GM12878 (cell line): ENCODE results near the gene TARBP1. TPM values are rescaled to one million over a fixed set of nuclear protein-coding genes. Genes with fewer than 3 reads are reported as not detected.

Experiments used
- BCL11A ChIP-seq: IDR thresholded peaks from 2 replicates; pipeline ENCODE4 v1.6.1; 2011; ENCODE audit warnings: low read depth, low read length
- CREB1 ChIP-seq: IDR thresholded peaks from 2 replicates; pipeline ENCODE4 v1.6.1; 2012; ENCODE audit warnings: low read depth, mild to moderate bottlenecking, inconsistent platforms
- CREM ChIP-seq: IDR thresholded peaks from 2 replicates; pipeline ENCODE4 v1.6.1; 2014; ENCODE audit warnings: antibody characterized with exemption, low read depth
- DPF2 ChIP-seq: fragments of 450-650 bp; IDR thresholded peaks from 2 replicates; pipeline ENCODE4 v1.6.1; 2017; ENCODE audit warnings: mild to moderate bottlenecking
- ETV6 ChIP-seq, 2 experiments: fragments of 450-650 bp in 1 of 2; IDR thresholded peaks in 1 of 2; conservative IDR thresholded peaks in 1 of 2; 2 replicates each; pipeline ENCODE4 v1.6.1; 2014; ENCODE audit warnings: antibody characterized with exemption in 1 of 2, borderline replicate concordance in 1 of 2, low read depth in 1 of 2, mild to moderate bottlenecking in 1 of 2, moderate library complexity in 1 of 2
- FOXK2 ChIP-seq: fragments of 450-650 bp; IDR thresholded peaks from 2 replicates; pipeline ENCODE4 v1.6.1; 2017; ENCODE audit warnings: mild to moderate bottlenecking, moderate library complexity
- FOXM1 ChIP-seq: IDR thresholded peaks from 2 replicates; pipeline ENCODE4 v1.6.1; 2012; ENCODE audit warnings: low read depth, mild to moderate bottlenecking, inconsistent platforms, low read length, moderate library complexity
- HDGF ChIP-seq: fragments of 450-650 bp; IDR thresholded peaks from 2 replicates; pipeline ENCODE4 v1.6.1; 2016; ENCODE audit warnings: antibody characterized with exemption
- IKZF2 ChIP-seq, 2 experiments: fragments of 450-650 bp; IDR thresholded peaks; 2 replicates each; pipeline ENCODE4 v1.6.1; 2017; ENCODE audit warnings: mild to moderate bottlenecking in 2 of 2, moderate library complexity in 2 of 2
- JUNB ChIP-seq: IDR thresholded peaks from 2 replicates; pipeline ENCODE4 v1.6.1; 2016; ENCODE audit warnings: antibody characterized with exemption, mild to moderate bottlenecking
- MEF2B ChIP-seq: fragments of 450-650 bp; IDR thresholded peaks from 2 replicates; pipeline ENCODE4 v1.6.1; 2018; ENCODE audit warnings: mild to moderate bottlenecking, moderate library complexity; ENCODE audit not compliant: partially characterized antibody, poor library complexity, severe bottlenecking
- MTA3 ChIP-seq: IDR thresholded peaks from 2 replicates; pipeline ENCODE4 v1.6.1; 2012; ENCODE audit warnings: low read length, inconsistent platforms, borderline replicate concordance
- NFIC ChIP-seq: IDR thresholded peaks from 2 replicates; pipeline ENCODE4 v1.6.1; 2012; ENCODE audit warnings: low read depth, mild to moderate bottlenecking, inconsistent platforms, low read length, moderate library complexity
- NR2C1 ChIP-seq: fragments of 450-650 bp; IDR thresholded peaks from 2 replicates; pipeline ENCODE4 v1.6.1; 2017; ENCODE audit warnings: antibody characterized with exemption, mild to moderate bottlenecking, moderate library complexity
- PAX5 ChIP-seq: IDR thresholded peaks from 2 replicates; pipeline ENCODE4 v1.6.1; 2011; ENCODE audit warnings: low read depth, low read length, borderline replicate concordance
- POLR2AphosphoS2 ChIP-seq: IDR thresholded peaks from 2 replicates; pipeline ENCODE4 v1.6.1; 2011; ENCODE audit warnings: low read depth, mild to moderate bottlenecking, low read length, improper control_type of control experiment, moderate library complexity
- POU2F2 ChIP-seq: IDR thresholded peaks from 3 replicates; pipeline ENCODE4 v1.6.1; 2011; ENCODE audit warnings: low read depth, mild to moderate bottlenecking, low read length, borderline replicate concordance
- SMARCA5 ChIP-seq: fragments of 450-650 bp; IDR thresholded peaks from 2 replicates; pipeline ENCODE4 v1.6.1; 2017; ENCODE audit warnings: mild to moderate bottlenecking
- SUZ12 ChIP-seq: fragments of 200-600 bp; sonication (generic); IDR thresholded peaks from one replicate; pipeline ENCODE4 v1.6.1; 2018; ENCODE audit warnings: antibody characterized with exemption, mild to moderate bottlenecking; ENCODE audit not compliant: unreplicated experiment
- TAF1 ChIP-seq: IDR thresholded peaks from 2 replicates; pipeline ENCODE4 v1.6.1; 2011; ENCODE audit warnings: mild to moderate bottlenecking, low read depth, low read length, borderline replicate concordance
- TBL1XR1 ChIP-seq: IDR thresholded peaks from 2 replicates; pipeline ENCODE4 v1.6.1; 2012; ENCODE audit warnings: low read depth, low read length, improper control_type of control experiment
- ZBED1 ChIP-seq: IDR thresholded peaks from 2 replicates; pipeline ENCODE4 v1.6.1; 2016; ENCODE audit warnings: borderline replicate concordance
- ZNF384 ChIP-seq: IDR thresholded peaks from 2 replicates; pipeline ENCODE4 v1.6.1; 2012; ENCODE audit warnings: low read depth, mild to moderate bottlenecking, low read length, improper control_type of control experiment, borderline replicate concordance
- polyA plus RNA-seq, 11 experiments: library from polyadenylated mRNA; depleted of rRNA in 4 of 11; unstranded in 6 of 11; stranded (reverse) in 5 of 11; fragments of >200 nt; fragmentation: Nextera tagmentation in 4 of 11; fragmentation: Illumina TruSeq in 1 of 11; extraction: Ambion mirVana in 4 of 11; extraction: Trizol in 1 of 11; gene quantifications; 1 replicate in 1 of 11; 2 replicates in 10 of 11; pipeline versions ENCODE4 v1.2.1 to v1.2.3, GENCODE V29; 2011 to 2016; ENCODE audit warnings: inconsistent platforms in 2 of 11, missing spikeins in 2 of 11, low read depth in 1 of 11
- total RNA-seq, 4 experiments: library from RNA; depleted of rRNA in 3 of 4; stranded (reverse); fragments of >200 nt in 3 of 4; fragmentation: Illumina TruSeq in 1 of 4; extraction: Trizol in 1 of 4; gene quantifications; 2 replicates each; pipeline versions ENCODE4 v1.2.1 to v1.2.3, GENCODE V29; 2013 to 2021
- TF ChIP-seq, protein P1 (sequence below): IDR thresholded peaks from 2 replicates; pipeline ENCODE4 v1.6.1; 2012; ENCODE audit warnings: low read length, inconsistent platforms
- TF ChIP-seq, protein P2 (sequence below): fragments of 450-650 bp; IDR thresholded peaks from 2 replicates; pipeline ENCODE4 v1.6.1; 2017; ENCODE audit warnings: low read depth, mild to moderate bottlenecking, moderate library complexity
- TF ChIP-seq, protein P3 (sequence below): fragments of 450-650 bp; formaldehyde crosslinking; IDR thresholded peaks from 2 replicates; pipeline ENCODE4 v1.5.0; 2022; ENCODE audit warnings: mild to moderate bottlenecking, missing genetic modification characterization

The TARBP1 gene
- total and polyA plus RNA-seq, 10 of the 15 experiments (the other 5 are each of a cell fraction or from before 2014, with no cell fraction given) = 10.8 to 94.4 (median 35.3) TPM

DNA sequence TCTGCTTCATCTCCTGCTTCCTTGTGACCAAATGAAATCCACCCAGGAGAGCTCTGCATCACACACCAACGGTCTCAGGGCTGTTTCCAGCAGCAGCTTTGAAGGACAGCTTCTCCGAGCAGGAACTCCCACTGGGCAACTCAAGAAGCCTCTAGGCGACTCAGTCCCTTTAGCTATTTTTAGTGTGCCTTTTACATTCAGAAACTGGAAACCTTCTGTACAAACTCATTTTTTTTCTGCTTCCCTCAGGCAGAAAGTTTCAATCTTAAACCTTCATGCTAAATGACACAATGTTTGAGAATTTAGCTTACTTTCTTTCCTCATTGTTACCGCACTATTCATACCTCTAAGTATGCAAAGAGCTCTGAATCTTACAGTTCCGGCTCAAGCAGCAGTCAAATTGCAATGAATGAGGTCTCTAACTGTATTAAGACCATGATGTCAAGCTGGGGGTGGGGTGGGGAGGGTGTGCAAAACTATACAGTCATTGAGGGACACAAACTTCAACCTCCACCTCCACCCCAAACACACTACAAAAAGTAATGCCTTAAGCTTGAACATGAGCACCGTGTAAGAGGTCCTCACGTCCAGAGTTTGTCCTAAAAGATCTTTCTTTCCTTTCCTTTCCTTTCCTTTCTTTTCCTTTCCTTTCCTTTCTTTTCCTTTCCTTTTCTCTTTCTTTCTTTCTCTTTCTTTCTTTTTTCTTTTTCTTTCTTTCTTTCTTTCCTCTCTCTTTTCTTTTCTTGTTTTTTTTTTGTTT lies 16.4 kb upstream of the TARBP1 start (continued):
- TF ChIP-seq, protein P1, sequence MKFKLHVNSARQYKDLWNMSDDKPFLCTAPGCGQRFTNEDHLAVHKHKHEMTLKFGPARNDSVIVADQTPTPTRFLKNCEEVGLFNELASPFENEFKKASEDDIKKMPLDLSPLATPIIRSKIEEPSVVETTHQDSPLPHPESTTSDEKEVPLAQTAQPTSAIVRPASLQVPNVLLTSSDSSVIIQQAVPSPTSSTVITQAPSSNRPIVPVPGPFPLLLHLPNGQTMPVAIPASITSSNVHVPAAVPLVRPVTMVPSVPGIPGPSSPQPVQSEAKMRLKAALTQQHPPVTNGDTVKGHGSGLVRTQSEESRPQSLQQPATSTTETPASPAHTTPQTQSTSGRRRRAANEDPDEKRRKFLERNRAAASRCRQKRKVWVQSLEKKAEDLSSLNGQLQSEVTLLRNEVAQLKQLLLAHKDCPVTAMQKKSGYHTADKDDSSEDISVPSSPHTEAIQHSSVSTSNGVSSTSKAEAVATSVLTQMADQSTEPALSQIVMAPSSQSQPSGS = peak; percentile 99
- TF ChIP-seq TBL1XR1 (peak; percentile 83; the same call in 1 of the 2 replicates), SMARCA5 (no peak), NFIC (peak; percentile 93), ZNF384 (peak; percentile 63; the same call in 1 of the 2 replicates), HDGF (no peak), MTA3 (peak; percentile 58; the same call in 1 of the 2 replicates), CREB1 (peak; percentile 90), POU2F2 (peak; percentile 88; the same call in 1 of the 3 replicates), BCL11A (peak; percentile 79), TAF1 (0 out of 2 replicates have a peak, but pooled peaks have one; percentile 27), NR2C1 (no peak), ZBED1 (peak; percentile 75), ETV6 (conservative IDR thresholded peaks at IDR 0.05 in 1 of 2, IDR thresholded peaks at IDR 0.05 in 1 of 2; ENCODE audit: borderline replicate concordance in 1 of 2, low read depth in 1 of 2) (peak in 1 of 2 experiments; percentile 92; a peak in 2 of 4 replicates), MEF2B (peak; percentile 65), CREM (peak; percentile 88), FOXM1 (peak; percentile 85; the same call in 1 of the 2 replicates), IKZF2 (IDR thresholded peaks at IDR 0.05) (peak; percentile 71 to 74), SUZ12 (no peak), JUNB (peak; percentile 94), DPF2 (0 out of 2 replicates have a peak, but pooled peaks have one; percentile 29), FOXK2 (no peak), PAX5 (0 out of 2 replicates have a peak, but pooled peaks have one; percentile 25), POLR2AphosphoS2 (no peak)
- TF ChIP-seq, protein P2, sequence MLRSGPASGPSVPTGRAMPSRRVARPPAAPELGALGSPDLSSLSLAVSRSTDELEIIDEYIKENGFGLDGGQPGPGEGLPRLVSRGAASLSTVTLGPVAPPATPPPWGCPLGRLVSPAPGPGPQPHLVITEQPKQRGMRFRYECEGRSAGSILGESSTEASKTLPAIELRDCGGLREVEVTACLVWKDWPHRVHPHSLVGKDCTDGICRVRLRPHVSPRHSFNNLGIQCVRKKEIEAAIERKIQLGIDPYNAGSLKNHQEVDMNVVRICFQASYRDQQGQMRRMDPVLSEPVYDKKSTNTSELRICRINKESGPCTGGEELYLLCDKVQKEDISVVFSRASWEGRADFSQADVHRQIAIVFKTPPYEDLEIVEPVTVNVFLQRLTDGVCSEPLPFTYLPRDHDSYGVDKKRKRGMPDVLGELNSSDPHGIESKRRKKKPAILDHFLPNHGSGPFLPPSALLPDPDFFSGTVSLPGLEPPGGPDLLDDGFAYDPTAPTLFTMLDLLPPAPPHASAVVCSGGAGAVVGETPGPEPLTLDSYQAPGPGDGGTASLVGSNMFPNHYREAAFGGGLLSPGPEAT = peak; percentile 50; the same call in 1 of the 2 replicates
- TF ChIP-seq, protein P3, sequence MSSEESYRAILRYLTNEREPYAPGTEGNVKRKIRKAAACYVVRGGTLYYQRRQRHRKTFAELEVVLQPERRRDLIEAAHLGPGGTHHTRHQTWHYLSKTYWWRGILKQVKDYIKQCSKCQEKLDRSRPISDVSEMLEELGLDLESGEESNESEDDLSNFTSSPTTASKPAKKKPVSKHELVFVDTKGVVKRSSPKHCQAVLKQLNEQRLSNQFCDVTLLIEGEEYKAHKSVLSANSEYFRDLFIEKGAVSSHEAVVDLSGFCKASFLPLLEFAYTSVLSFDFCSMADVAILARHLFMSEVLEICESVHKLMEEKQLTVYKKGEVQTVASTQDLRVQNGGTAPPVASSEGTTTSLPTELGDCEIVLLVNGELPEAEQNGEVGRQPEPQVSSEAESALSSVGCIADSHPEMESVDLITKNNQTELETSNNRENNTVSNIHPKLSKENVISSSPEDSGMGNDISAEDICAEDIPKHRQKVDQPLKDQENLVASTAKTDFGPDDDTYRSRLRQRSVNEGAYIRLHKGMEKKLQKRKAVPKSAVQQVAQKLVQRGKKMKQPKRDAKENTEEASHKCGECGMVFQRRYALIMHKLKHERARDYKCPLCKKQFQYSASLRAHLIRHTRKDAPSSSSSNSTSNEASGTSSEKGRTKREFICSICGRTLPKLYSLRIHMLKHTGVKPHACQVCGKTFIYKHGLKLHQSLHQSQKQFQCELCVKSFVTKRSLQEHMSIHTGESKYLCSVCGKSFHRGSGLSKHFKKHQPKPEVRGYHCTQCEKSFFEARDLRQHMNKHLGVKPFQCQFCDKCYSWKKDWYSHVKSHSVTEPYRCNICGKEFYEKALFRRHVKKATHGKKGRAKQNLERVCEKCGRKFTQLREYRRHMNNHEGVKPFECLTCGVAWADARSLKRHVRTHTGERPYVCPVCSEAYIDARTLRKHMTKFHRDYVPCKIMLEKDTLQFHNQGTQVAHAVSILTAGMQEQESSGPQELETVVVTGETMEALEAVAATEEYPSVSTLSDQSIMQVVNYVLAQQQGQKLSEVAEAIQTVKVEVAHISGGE = no peak
